ENCODE results near the gene RPL14. TPM values are rescaled to one million over a fixed set of nuclear protein-coding genes. Genes with fewer than 3 reads are reported as not detected.

Gene RPL14
- total RNA-seq, 2 experiments from 2014 or later = 3,546 to 3,721 TPM

- Histone ChIP-seq H3K4me3 (ENCODE audit: low read length) (no peak overlapping the region), H3K4me1 (ENCODE audit: insufficient read depth, low read length) (no peaks in the 10 kb centered on the region), H3K36me3 (ENCODE audit: insufficient read depth, low read length) (no peaks in the 10 kb centered on the region), H3K27ac (ENCODE audit: low read depth in 1 of 2, low read length in 2 of 2) (no peak overlapping the region), H3K9me3 (ENCODE audit: control insufficient read depth in 1 of 2, insufficient read depth in 1 of 2, low read length in 2 of 2) (no peaks in the 10 kb centered on the region), H3K27me3 (ENCODE audit: control insufficient read depth in 1 of 2, insufficient read depth in 2 of 2, low read length in 2 of 2) (no peaks in the 10 kb centered on the region)
- DNase-seq (no peak), ATAC-seq (ENCODE audit: poor library complexity) (no peak)
- H3K36me3 Mint-ChIP-seq (ENCODE audit: low read depth) = peaks cover 5% of the 10 kb centered on the region
- no peaks in the 10 kb centered on the region for H3K9me3 Mint-ChIP-seq
- no peak for TF ChIP-seq CTCF (IDR thresholded peaks at IDR 0.05)
- no peak overlapping the region for H3K27ac Mint-ChIP-seq
- intact Hi-C loops (cut with DNase I, micrococcal nuclease) = no loop called here
- POLR2A ChIA-PET = no interaction called here
- H3K4me1 Mint-ChIP-seq (ENCODE audit: low read depth) = no peaks in the 10 kb centered on the region
- peaks cover 4% of the 10 kb centered on the region for H3K27me3 Mint-ChIP-seq
- no peak overlapping the region for H3K4me3 Mint-ChIP-seq
- CTCF ChIA-PET = no interaction called here
Measured at GRCh38 chr3:40432793-40433192, 24.3 kb upstream of the RPL14 start.

GRCh38 chr3:40437889-40438288 is 19.2 kb upstream of the RPL14 start:
- Histone ChIP-seq H3K27me3 (ENCODE audit: control insufficient read depth in 1 of 2, insufficient read depth in 2 of 2, low read length in 2 of 2) (no peaks in the 10 kb centered on the region), H3K4me1 (ENCODE audit: insufficient read depth, low read length) (no peaks in the 10 kb centered on the region), H3K27ac (ENCODE audit: low read depth in 1 of 2, low read length in 2 of 2) (no peak overlapping the region), H3K36me3 (ENCODE audit: insufficient read depth, low read length) (no peaks in the 10 kb centered on the region), H3K9me3 (ENCODE audit: control insufficient read depth in 1 of 2, insufficient read depth in 1 of 2, low read length in 2 of 2) (no peaks in the 10 kb centered on the region), H3K4me3 (ENCODE audit: low read length) (no peak overlapping the region)
- ChIA-PET POLR2A (no interaction called here), CTCF (no interaction called here)
- DNase-seq (no peak), ATAC-seq (ENCODE audit: poor library complexity) (no peak)
- Mint-ChIP-seq H3K4me3 (no peak overlapping the region), H3K27me3 (no peaks in the 10 kb centered on the region), H3K4me1 (ENCODE audit: low read depth) (no peaks in the 10 kb centered on the region), H3K27ac (no peak overlapping the region), H3K36me3 (ENCODE audit: low read depth) (no peaks in the 10 kb centered on the region), H3K9me3 (no peaks in the 10 kb centered on the region)
- intact Hi-C loops (cut with DNase I, micrococcal nuclease) = no loop called here
- no peak for TF ChIP-seq CTCF (IDR thresholded peaks at IDR 0.05)

- Mint-ChIP-seq H3K36me3 (ENCODE audit: low read depth) (peaks cover 17% of the 10 kb centered on the region), H3K27ac (no peak overlapping the region)
- CTCF ChIA-PET = no interaction called here
Measured at GRCh38 chr3:40445062-40445461, 12.1 kb upstream of the RPL14 start.

More at GRCh38 chr3:40445062-40445461, 12.1 kb upstream of the RPL14 start:
- intact Hi-C loops (cut with DNase I, micrococcal nuclease) = no loop called here
- H3K27me3 Mint-ChIP-seq = no peaks in the 10 kb centered on the region
- no peaks in the 10 kb centered on the region for H3K27me3 ChIP-seq (ENCODE audit: control insufficient read depth in 1 of 2, insufficient read depth in 2 of 2, low read length in 2 of 2)
- H3K4me1 ChIP-seq (ENCODE audit: insufficient read depth, low read length) = no peaks in the 10 kb centered on the region
- no peak for TF ChIP-seq CTCF (IDR thresholded peaks at IDR 0.05)
- no peak overlapping the region for H3K4me3 Mint-ChIP-seq
- H3K4me1 Mint-ChIP-seq (ENCODE audit: low read depth) = no peaks in the 10 kb centered on the region
- H3K27ac ChIP-seq (ENCODE audit: low read depth in 1 of 2, low read length in 2 of 2) = no peak overlapping the region
- no peaks in the 10 kb centered on the region for H3K9me3 Mint-ChIP-seq
- DNase-seq (no peak), ATAC-seq (ENCODE audit: poor library complexity) (no peak)
- POLR2A ChIA-PET = no interaction called here
- H3K4me3 ChIP-seq (ENCODE audit: low read length) = no peak overlapping the region
- no peaks in the 10 kb centered on the region for H3K36me3 ChIP-seq (ENCODE audit: insufficient read depth, low read length)
- H3K9me3 ChIP-seq (ENCODE audit: control insufficient read depth in 1 of 2, insufficient read depth in 1 of 2, low read length in 2 of 2) = no peaks in the 10 kb centered on the region

All from CD4-positive, alpha-beta T cell (primary cell).